Pulmonary artery endothelial cell (primary cell): Measurements from ENCODE around the gene ALK. TPM values are rescaled to one million over a fixed set of nuclear protein-coding genes. Genes with fewer than 3 reads are reported as not detected.

Experiments used
- DNase-seq: peaks from one replicate; pipeline ENCODE4 v3.0.0-alpha.2; 2011; ENCODE audit warnings: low read depth, low spot score
- total RNA-seq: library from RNA; depleted of rRNA; stranded (reverse); fragments of >200 nt; gene quantifications from 2 replicates; pipeline ENCODE4 v1.2.3, GENCODE V29; 2014

ALK gene
- total RNA-seq, 1 donor from 2014 or later = not detected

- no peak for DNase-seq
These were observed 466.1 kb downstream of the ALK start for GRCh38 chr2:29455200-29455860.

DNA sequence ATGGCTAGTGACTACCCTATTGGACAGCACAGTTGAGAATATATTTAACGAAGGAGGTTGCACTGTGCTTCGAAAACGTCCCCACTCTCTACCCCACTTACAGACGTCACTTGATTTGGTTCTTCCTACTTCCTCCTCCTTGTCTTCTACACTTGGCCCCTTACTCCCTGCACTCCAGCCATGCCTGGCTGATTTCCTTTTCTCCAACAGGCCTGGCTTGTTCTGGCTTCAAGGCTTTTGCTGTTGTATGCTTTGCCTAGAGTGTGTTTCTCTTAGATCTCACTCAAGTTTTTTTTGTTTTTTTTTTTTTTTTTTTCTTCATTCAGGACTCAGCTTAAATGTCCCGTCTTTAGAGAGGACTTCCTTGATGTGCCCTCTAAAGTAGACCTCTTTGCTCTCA, 469.4 kb downstream of the ALK start:
- DNase-seq = no peak

GRCh38 chr2:29450596-29451222, 470.7 kb downstream of the ALK start:
- DNase-seq = no peak

GRCh38 chr2:29449499-29449898, 471.9 kb downstream of the ALK start:
- no peak for DNase-seq

GRCh38 chr2:29448096-29448688, 473.2 kb downstream of the ALK start:
- no peak for DNase-seq

- DNase-seq = no peak
These were observed 473.9 kb downstream of the ALK start for GRCh38 chr2:29447513-29447912.

DNA sequence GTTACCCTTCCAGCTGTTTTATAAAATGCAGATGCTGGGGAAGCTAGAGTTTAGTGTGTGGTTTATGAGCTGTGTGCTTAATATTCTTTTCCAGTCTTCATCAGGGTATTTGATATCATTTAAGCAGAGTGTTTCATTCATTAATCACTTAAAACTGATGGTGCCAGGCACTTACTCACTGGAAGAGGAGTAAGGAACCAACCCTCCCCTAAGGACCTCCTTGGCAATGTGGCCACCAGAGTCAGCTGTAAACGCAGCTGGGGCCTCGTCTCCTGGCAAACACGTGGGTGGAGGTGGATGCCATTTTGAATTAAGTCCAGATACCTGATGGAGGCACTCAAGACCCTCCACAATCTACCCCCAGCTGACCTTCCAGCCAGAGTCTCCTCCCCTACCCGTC, 474.5 kb downstream of the ALK start:
- no peak for DNase-seq

GRCh38 chr2:29444150-29444549, 477.2 kb downstream of the ALK start:
- no peak for DNase-seq

- no peak for DNase-seq
These were observed 477.8 kb downstream of the ALK start for GRCh38 chr2:29443627-29444026.

- no peak for DNase-seq
These were observed 478.2 kb downstream of the ALK start for GRCh38 chr2:29443151-29443550.

DNA sequence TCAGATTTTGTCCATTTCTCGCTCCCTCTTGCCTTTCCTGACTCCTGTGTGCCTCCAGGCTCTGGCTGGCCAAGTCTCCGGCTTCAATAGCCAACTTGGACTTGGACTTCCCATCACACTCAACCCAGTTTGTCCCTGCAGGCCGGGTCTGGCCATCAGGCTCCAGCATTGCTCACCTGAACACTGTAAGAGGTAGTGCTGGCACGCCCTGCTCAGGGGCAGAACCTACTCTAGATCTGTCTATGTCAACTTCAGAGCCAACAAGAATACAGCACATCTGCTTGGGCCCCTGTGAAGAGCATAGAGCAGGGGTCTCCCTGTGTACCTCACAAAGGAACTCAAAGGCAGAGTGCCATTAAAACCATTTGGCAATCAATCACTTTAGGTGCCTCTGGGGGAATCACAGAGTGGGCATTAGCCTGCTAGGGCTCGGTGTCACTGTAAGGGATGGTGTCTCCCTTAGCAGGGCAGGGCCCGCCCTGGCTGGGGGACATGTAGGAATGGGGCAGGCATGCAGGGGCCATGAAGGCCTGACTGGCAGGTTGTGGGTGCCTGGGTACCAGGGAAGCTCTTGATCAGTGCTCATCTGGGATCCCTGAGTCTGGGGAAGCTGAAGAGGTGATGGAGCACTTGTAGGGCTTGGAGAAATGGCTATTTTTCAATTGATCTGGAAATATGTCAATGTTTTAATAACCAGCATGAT, 480.3 kb downstream of the ALK start:
- no peak for DNase-seq

GRCh38 chr2:29433920-29434319, 487.5 kb downstream of the ALK start:
- DNase-seq = no peak

DNA sequence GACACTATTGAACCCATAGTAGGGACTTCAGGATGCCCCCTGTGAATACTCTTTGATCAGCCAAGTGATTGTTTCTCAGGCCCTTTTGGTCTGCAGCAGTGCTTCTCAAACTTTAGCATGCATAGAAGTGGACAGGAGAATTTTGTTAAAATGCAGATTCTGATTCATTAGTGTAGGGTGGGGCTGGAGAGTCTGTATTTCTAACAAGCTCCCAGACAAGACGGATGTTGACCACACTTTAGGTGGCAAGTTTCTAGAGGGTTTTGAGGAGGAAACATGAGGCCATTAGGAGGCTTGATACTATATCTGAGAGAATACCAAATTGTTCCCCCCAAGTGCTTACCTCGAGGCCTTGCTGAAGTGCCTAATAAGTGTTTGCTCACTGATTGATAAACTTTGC, 488.3 kb downstream of the ALK start:
- no peak for DNase-seq

DNA sequence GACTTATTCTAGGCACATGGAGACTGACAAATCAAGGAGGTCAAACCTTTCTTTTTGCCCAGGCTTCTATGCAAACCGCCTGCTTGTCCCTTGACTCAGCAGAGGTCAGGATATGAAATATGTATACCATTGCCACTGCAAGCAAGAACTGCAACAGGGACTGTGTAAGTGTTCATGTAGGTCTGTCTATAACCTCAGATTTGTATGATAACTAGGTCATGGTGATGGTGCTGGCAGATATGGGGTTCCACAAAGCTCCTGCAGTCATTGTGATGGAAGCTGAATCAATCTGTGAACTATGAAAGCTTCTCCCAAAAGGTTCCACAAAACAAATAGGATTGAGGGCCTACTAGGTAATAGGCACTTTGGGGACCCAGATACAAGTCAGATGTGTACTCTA, 489.9 kb downstream of the ALK start:
- no peak for DNase-seq

- DNase-seq = no peak
These were observed 490.8 kb downstream of the ALK start for GRCh38 chr2:29430382-29431112.

GRCh38 chr2:29426354-29426753, 495.0 kb downstream of the ALK start:
- DNase-seq = no peak

DNA sequence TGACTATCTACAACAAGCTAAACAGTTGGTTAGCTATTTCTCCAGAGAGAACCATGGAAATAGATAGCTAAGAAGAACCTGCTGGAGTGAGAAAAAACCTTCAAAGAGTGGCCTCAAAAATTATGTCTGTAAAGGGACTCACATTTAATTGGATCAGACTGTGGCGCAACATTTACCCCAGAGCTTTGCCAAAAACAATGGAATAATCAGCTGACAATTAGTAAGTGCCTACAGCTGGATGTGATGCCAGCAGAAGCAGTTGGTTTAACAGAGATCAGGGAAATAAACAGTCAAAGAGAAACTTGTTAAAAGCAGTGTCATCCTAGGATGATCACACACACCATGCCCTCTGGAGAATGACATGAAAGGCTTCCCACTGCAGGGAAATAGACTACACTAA, 495.5 kb downstream of the ALK start:
- DNase-seq = no peak

- no peak for DNase-seq
These were observed 498.2 kb downstream of the ALK start for GRCh38 chr2:29423061-29423666.

DNA sequence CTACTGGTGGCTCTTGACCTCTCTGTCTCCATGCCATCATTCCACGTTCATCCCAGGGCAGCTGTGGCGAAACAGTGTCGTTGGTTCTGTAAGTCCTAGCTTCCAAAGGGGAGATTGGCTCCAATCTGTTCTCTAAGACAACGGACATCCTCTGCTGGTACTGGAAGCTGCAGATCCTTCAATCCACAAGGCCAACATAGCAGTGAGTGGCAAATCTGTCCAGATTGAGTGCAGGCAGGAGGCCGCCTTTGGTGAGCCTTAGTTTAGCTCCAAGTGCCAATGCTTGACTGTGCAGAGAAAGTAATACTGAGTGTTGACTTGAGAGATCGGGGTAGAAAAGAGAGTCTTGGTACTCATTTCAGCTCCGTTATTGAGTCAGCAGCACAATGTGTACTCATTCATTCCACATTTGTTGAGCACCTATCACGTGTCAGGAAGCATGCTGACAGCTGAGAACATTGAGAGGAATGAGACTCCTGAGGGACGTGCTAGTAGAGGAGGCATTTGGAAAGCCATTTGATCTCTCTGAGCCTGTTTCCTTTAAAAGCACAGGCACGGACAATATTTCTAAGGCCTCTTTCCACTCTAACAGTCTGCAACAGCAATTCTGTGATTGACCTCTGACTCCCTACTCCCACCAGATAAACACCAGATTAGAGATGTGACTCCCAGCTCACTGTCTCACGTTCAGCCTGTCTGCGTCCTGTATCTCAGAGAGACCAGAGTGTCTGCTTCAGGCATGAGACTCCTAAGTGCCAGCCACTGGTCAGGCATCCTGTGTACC, 500.2 kb downstream of the ALK start:
- DNase-seq = no peak

DNA sequence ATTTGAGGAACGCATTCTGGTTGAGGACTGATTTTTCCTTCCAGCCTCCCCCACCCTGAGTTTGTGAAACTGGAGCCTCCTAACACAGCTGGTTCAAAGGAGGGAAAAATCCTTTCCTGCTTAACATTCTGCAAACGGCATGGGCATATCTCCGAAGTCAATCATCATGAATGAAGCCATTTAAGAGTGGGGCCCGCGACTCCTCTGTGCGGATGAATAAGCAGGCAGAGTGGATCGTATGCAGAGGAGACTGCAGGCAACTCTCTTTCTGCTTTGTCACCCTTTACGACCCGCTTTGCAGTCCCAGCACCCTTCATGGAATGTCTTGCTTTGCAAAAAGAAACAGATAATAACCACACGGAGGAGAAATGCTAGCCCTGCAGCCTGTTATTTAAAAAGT, 500.9 kb downstream of the ALK start:
- no peak for DNase-seq

- no peak for DNase-seq
These were observed 503.8 kb downstream of the ALK start for GRCh38 chr2:29417630-29418029.
